CD14-positive monocyte (primary cell): Measurements from ENCODE around the gene C16orf96. TPM values are rescaled to one million over a fixed set of nuclear protein-coding genes. Genes with fewer than 3 reads are reported as not detected.

Experiments used
- DNase-seq, 3 donors: peaks; one replicate each; pipeline ENCODE4 v3.0.0-alpha.2; 2011 to 2022
- H2AFZ ChIP-seq: 2 replicates; pipeline ENCODE4 v1.6.0; 2012; ENCODE audit warnings: mild to moderate bottlenecking, low read depth, low read length, inconsistent platforms; ENCODE audit not compliant: insufficient read depth, poor library complexity, severe bottlenecking
- H3K27ac ChIP-seq, 2 donors: 1 replicate in 1 of 2; 2 replicates in 1 of 2; pipeline ENCODE4 v1.5.1; 2012 to 2013; ENCODE audit warnings: low read length in 2 of 2, control low read depth in 1 of 2, inconsistent platforms in 1 of 2, low read depth in 1 of 2, mild to moderate bottlenecking in 1 of 2
- H3K27me3 ChIP-seq, 2 donors: one replicate each; pipeline versions ENCODE4 v1.6.0 to v1.6.1; 2011 to 2013; ENCODE audit warnings: low read length in 2 of 2; ENCODE audit not compliant: control insufficient read depth in 2 of 2, insufficient read depth in 2 of 2
- H3K36me3 ChIP-seq, 2 donors: replicated peaks in 1 of 2; 1 replicate in 1 of 2; 2 replicates in 1 of 2; pipeline versions ENCODE4 v1.5.1 to v1.6.1; 2012 to 2013; ENCODE audit warnings: low read length in 2 of 2, control low read depth in 1 of 2, inconsistent platforms in 1 of 2, mild to moderate bottlenecking in 1 of 2; ENCODE audit not compliant: insufficient read depth in 2 of 2, control insufficient read depth in 1 of 2
- H3K4me1 ChIP-seq, 2 donors: 1 replicate in 1 of 2; 2 replicates in 1 of 2; pipeline versions ENCODE4 v1.5.1 to v1.6.1; 2012 to 2013; ENCODE audit warnings: low read length in 2 of 2, control low read depth in 1 of 2, inconsistent platforms in 1 of 2, mild to moderate bottlenecking in 1 of 2, moderate library complexity in 1 of 2; ENCODE audit not compliant: insufficient read depth in 2 of 2, control insufficient read depth in 1 of 2
- H3K4me2 ChIP-seq: replicated peaks from 2 replicates; pipeline ENCODE3; 2012; ENCODE audit warnings: low read length, moderate library complexity, mild to moderate bottlenecking; ENCODE audit not compliant: poor library complexity, severe bottlenecking; ENCODE audit errors: extremely low read depth
- H3K4me3 ChIP-seq, 3 experiments: fragments of 200-600 bp in 1 of 3; sonication (generic) in 1 of 3; replicated peaks in 1 of 3; 1 replicate in 2 of 3; 2 replicates in 1 of 3; pipeline ENCODE4 v1.5.1; 2011 to 2013; ENCODE audit warnings: low read length in 3 of 3, mild to moderate bottlenecking in 3 of 3, control low read depth in 2 of 3, low read depth in 2 of 3, inconsistent platforms in 1 of 3, moderate library complexity in 1 of 3
- H3K79me2 ChIP-seq: 2 replicates; pipeline ENCODE4 v1.6.0; 2012; ENCODE audit warnings: mild to moderate bottlenecking, control low read depth, inconsistent platforms, low read length, moderate library complexity; ENCODE audit not compliant: insufficient read depth
- H3K9ac ChIP-seq: 2 replicates; pipeline ENCODE4 v1.6.0; 2017; ENCODE audit warnings: low read length, mild to moderate bottlenecking; ENCODE audit not compliant: insufficient read depth, poor library complexity, severe bottlenecking
- H3K9me3 ChIP-seq, 2 donors: replicated peaks in 1 of 2; 1 replicate in 1 of 2; 2 replicates in 1 of 2; pipeline versions ENCODE4 v1.5.1 to v1.6.1; 2012 to 2013; ENCODE audit warnings: low read length in 2 of 2, control low read depth in 1 of 2; ENCODE audit not compliant: control insufficient read depth in 1 of 2, insufficient read depth in 1 of 2
- H4K20me1 ChIP-seq: 2 replicates; pipeline ENCODE4 v1.6.0; 2012; ENCODE audit warnings: mild to moderate bottlenecking, low read length, control low read depth, moderate library complexity; ENCODE audit not compliant: insufficient read depth
- H3K27ac Mint-ChIP-seq, 7 donors: one replicate each; pipeline ENCODE4 v1.8.0; 2020; ENCODE audit warnings: mild to moderate bottlenecking in 7 of 7, mixed read lengths in 7 of 7, moderate library complexity in 6 of 7, inconsistent platforms in 2 of 7
- H3K27me3 Mint-ChIP-seq, 3 donors: one replicate each; pipeline ENCODE4 v1.8.0; 2021 to 2022; ENCODE audit warnings: low read depth in 3 of 3, mild to moderate bottlenecking in 3 of 3, mixed read lengths in 3 of 3, moderate library complexity in 3 of 3, inconsistent platforms in 1 of 3
- H3K36me3 Mint-ChIP-seq, 2 donors: one replicate each; pipeline ENCODE4 v1.8.0; 2020; ENCODE audit warnings: mixed read lengths in 2 of 2, inconsistent platforms in 1 of 2, mild to moderate bottlenecking in 1 of 2
- H3K4me1 Mint-ChIP-seq: one replicate; pipeline ENCODE4 v1.8.0; 2020; ENCODE audit warnings: mild to moderate bottlenecking, mixed read lengths
- H3K4me3 Mint-ChIP-seq, 2 donors: one replicate each; pipeline ENCODE4 v1.8.0; 2020; ENCODE audit warnings: mild to moderate bottlenecking in 2 of 2, mixed read lengths in 2 of 2, moderate library complexity in 1 of 2
- H3K9me3 Mint-ChIP-seq, 7 donors: one replicate each; pipeline ENCODE4 v1.8.0; 2020 to 2022; ENCODE audit warnings: mixed read lengths in 7 of 7, mild to moderate bottlenecking in 6 of 7, moderate library complexity in 6 of 7, inconsistent platforms in 2 of 7
- WGBS: methylation state at CpG from one replicate; pipeline ENCODE4 v1.1.5; 2013; ENCODE audit warnings: missing lambda C conversion rate; ENCODE audit not compliant: insufficient coverage; 5-methylcytosine and 5-hydroxymethylcytosine counted together
- intact Hi-C, 2 donors: fragments of 100-400 bp; cut with micrococcal nuclease; formaldehyde crosslinking; loops; one replicate each; pipeline versions ENCODE4 v1.15.0 to v1.15.1; 2023
- polyA plus RNA-seq, 3 donors: library from polyadenylated mRNA; depleted of rRNA in 1 of 3; unstranded in 2 of 3; stranded (reverse) in 1 of 3; fragments of 300-500 nt in 2 of 3; fragments of >200 nt in 1 of 3; fragmentation: Illumina TruSeq in 2 of 3; gene quantifications; 1 replicate in 2 of 3; 2 replicates in 1 of 3; pipeline ENCODE4 v1.2.3, GENCODE V29; 2012 to 2021
- TF ChIP-seq, protein P1 (sequence below): fragments of 200-600 bp; IDR thresholded peaks from one replicate; pipeline ENCODE4 v1.8.0; 2022; ENCODE audit warnings: antibody characterized with exemption, mild to moderate bottlenecking

C16orf96 gene
- polyA plus RNA-seq, 3 donors = 0.13 TPM; not detected in 2

- WGBS = 100% methylated on average over 2 of the region's 9 CpGs
Measured at GRCh38 chr16:4597174-4597573, 41.0 kb downstream of the C16orf96 start.

GRCh38 chr16:4599037-4599436, 42.9 kb downstream of the C16orf96 start:
- Histone ChIP-seq H3K4me1 (no peaks in the 10 kb centered on the region), H3K9ac (no peak overlapping the region), H4K20me1 (no peaks in the 10 kb centered on the region), H3K27me3 (no peaks in the 10 kb centered on the region), H3K79me2 (no peaks in the 10 kb centered on the region), H2AFZ (no peak overlapping the region), H3K4me3 (no peak overlapping the region), H3K9me3 (no peaks in the 10 kb centered on the region), H3K27ac (no peak overlapping the region), H3K36me3 (no peaks in the 10 kb centered on the region), H3K4me2 (no peak overlapping the region)
- intact Hi-C loops = no loop called here
- H3K36me3 Mint-ChIP-seq = no peaks in the 10 kb centered on the region
- WGBS = 94% methylated on average over 5 of the region's 10 CpGs
- H3K27me3 Mint-ChIP-seq = peaks cover 3 to 10% (median 4%) of the 10 kb centered on the region in 3 donors
- TF ChIP-seq, protein P1, sequence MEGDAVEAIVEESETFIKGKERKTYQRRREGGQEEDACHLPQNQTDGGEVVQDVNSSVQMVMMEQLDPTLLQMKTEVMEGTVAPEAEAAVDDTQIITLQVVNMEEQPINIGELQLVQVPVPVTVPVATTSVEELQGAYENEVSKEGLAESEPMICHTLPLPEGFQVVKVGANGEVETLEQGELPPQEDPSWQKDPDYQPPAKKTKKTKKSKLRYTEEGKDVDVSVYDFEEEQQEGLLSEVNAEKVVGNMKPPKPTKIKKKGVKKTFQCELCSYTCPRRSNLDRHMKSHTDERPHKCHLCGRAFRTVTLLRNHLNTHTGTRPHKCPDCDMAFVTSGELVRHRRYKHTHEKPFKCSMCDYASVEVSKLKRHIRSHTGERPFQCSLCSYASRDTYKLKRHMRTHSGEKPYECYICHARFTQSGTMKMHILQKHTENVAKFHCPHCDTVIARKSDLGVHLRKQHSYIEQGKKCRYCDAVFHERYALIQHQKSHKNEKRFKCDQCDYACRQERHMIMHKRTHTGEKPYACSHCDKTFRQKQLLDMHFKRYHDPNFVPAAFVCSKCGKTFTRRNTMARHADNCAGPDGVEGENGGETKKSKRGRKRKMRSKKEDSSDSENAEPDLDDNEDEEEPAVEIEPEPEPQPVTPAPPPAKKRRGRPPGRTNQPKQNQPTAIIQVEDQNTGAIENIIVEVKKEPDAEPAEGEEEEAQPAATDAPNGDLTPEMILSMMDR = no peak
- peaks cover 0 to 2% (median 0%) of the 10 kb centered on the region in 7 donors for H3K9me3 Mint-ChIP-seq
- H3K4me1 Mint-ChIP-seq = peaks cover 5% of the 10 kb centered on the region
- DNase-seq = no peak
- no peak overlapping the region for H3K4me3 Mint-ChIP-seq
- peak overlapping the region in 1 of 7 donors; percentile 70 for H3K27ac Mint-ChIP-seq

More at GRCh38 chr16:4597174-4597573, 41.0 kb downstream of the C16orf96 start:
- H3K27me3 ChIP-seq = no peaks in the 10 kb centered on the region
- Mint-ChIP-seq H3K9me3 (peaks cover 0 to 2% (median 0%) of the 10 kb centered on the region in 7 donors), H3K4me1 (peaks cover 3% of the 10 kb centered on the region), H3K4me3 (no peak overlapping the region), H3K27me3 (peaks cover 3 to 10% (median 4%) of the 10 kb centered on the region in 3 donors), H3K27ac (no peak overlapping the region), H3K36me3 (no peaks in the 10 kb centered on the region)
- TF ChIP-seq, protein P1 = no peak
- H3K4me1 ChIP-seq = no peaks in the 10 kb centered on the region
- H4K20me1 ChIP-seq = no peaks in the 10 kb centered on the region
- no peak overlapping the region for H3K27ac ChIP-seq
- no peak overlapping the region for H3K4me3 ChIP-seq
- H3K9me3 ChIP-seq = no peaks in the 10 kb centered on the region
- H3K79me2 ChIP-seq = no peaks in the 10 kb centered on the region
- no peak overlapping the region for H2AFZ ChIP-seq
- no peak for DNase-seq
- H3K9ac ChIP-seq = no peak overlapping the region
- H3K36me3 ChIP-seq = no peaks in the 10 kb centered on the region
- H3K4me2 ChIP-seq = no peak overlapping the region
- intact Hi-C loops = no loop called here
